Hepatocyte (in vitro differentiated cells): ENCODE results near the gene KLC1.

Experiments used
- CTCF ChIP-seq: fragments of 200-600 bp; sonication (generic); IDR thresholded peaks from 2 replicates; pipeline ENCODE4 v1.5.1; 2016; ENCODE audit warnings: antibody characterized with exemption, mild to moderate bottlenecking; ENCODE audit not compliant: poor library complexity
- EZH2phosphoT487 ChIP-seq: fragments of 200-600 bp; sonication (generic); IDR thresholded peaks from one replicate; pipeline ENCODE4 v1.6.1; 2018; ENCODE audit warnings: antibody characterized with exemption, mild to moderate bottlenecking, low read depth, moderate library complexity; ENCODE audit not compliant: unreplicated experiment, severe bottlenecking

GRCh38 chr14:103713304-103714062, 84.5 kb downstream of the KLC1 start:
- no peak for TF ChIP-seq CTCF
- no peak for TF ChIP-seq EZH2phosphoT487
